ENCODE data around the gene TRIM45. TPM values are rescaled to one million over a fixed set of nuclear protein-coding genes. Genes with fewer than 3 reads are reported as not detected.

TRIM45 gene
- total and polyA plus RNA-seq, 4 donors = 6.8 to 16.7 (median 12.4) TPM

- H3K27ac ChIP-seq (ENCODE audit: low read depth, low read length) = no peak overlapping the region
- no peaks in the 10 kb centered on the region for H3K27me3 ChIP-seq (ENCODE audit: control insufficient read depth, insufficient read depth, low read length)
- no peaks in the 10 kb centered on the region for H3K9me3 ChIP-seq (ENCODE audit: control insufficient read depth, insufficient read depth, low read length)
- H3K36me3 ChIP-seq (ENCODE audit: control insufficient read depth, insufficient read depth, low read length) = no peaks in the 10 kb centered on the region
- H3K4me3 ChIP-seq (ENCODE audit: low read depth, low read length) = no peak overlapping the region
- no peaks in the 10 kb centered on the region for H3K4me1 ChIP-seq (ENCODE audit: control insufficient read depth, insufficient read depth, low read length)
- DNase-seq (ENCODE audit: low read depth in 4 of 6, low spot score in 6 of 6) = peak in 1 of 6 donors; percentile 20
- no CpG with 5 or more reads among the region's 3 CpGs for WGBS (ENCODE audit: insufficient coverage)
Measured at GRCh38 chr1:117137281-117137855, 15.8 kb upstream of the TRIM45 start.

DNA sequence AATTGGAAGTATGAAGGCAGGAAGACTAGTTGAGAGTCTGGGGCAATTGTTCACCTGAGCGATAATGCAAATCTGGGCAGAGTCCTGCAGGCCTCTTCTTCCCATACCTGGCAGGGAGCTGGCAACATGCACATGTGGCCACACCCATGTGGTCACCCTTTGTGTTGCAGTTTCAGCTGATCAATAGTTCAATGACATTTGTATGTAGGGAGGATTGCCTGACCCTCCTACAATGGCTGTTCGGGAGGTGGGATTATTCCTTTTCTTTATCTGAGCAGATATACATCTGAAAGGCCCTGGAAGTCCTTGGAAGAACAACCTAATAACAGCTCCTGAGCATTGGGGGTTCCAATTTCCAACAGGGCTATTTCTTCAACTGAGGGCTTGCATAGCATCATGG lies 15.2 kb upstream of the TRIM45 start:
- DNase-seq (ENCODE audit: low read depth in 4 of 6, low spot score in 6 of 6) = no peak
- H3K27me3 ChIP-seq (ENCODE audit: control insufficient read depth, insufficient read depth, low read length) = no peaks in the 10 kb centered on the region
- WGBS (ENCODE audit: insufficient coverage) = 53% methylated on average over 2 of the region's 2 CpGs
- H3K36me3 ChIP-seq (ENCODE audit: control insufficient read depth, insufficient read depth, low read length) = no peaks in the 10 kb centered on the region
- H3K27ac ChIP-seq (ENCODE audit: low read depth, low read length) = no peak overlapping the region
- no peak overlapping the region for H3K4me3 ChIP-seq (ENCODE audit: low read depth, low read length)
- no peaks in the 10 kb centered on the region for H3K9me3 ChIP-seq (ENCODE audit: control insufficient read depth, insufficient read depth, low read length)
- no peaks in the 10 kb centered on the region for H3K4me1 ChIP-seq (ENCODE audit: control insufficient read depth, insufficient read depth, low read length)

- Histone ChIP-seq H3K36me3 (ENCODE audit: control insufficient read depth, insufficient read depth, low read length) (no peaks in the 10 kb centered on the region), H3K4me3 (ENCODE audit: low read depth, low read length) (no peak overlapping the region), H3K27ac (ENCODE audit: low read depth, low read length) (no peak overlapping the region), H3K4me1 (ENCODE audit: control insufficient read depth, insufficient read depth, low read length) (no peaks in the 10 kb centered on the region), H3K9me3 (ENCODE audit: control insufficient read depth, insufficient read depth, low read length) (no peaks in the 10 kb centered on the region), H3K27me3 (ENCODE audit: control insufficient read depth, insufficient read depth, low read length) (no peaks in the 10 kb centered on the region)
- 33% methylated on average over 1 of the region's 2 CpGs for WGBS (ENCODE audit: insufficient coverage)
- DNase-seq (ENCODE audit: low read depth in 4 of 6, low spot score in 6 of 6) = no peak
Measured at GRCh38 chr1:117135329-117135728, 13.8 kb upstream of the TRIM45 start.

- no peak overlapping the region for H3K4me3 ChIP-seq (ENCODE audit: low read depth, low read length)
- H3K9me3 ChIP-seq (ENCODE audit: control insufficient read depth, insufficient read depth, low read length) = no peaks in the 10 kb centered on the region
- no peaks in the 10 kb centered on the region for H3K27me3 ChIP-seq (ENCODE audit: control insufficient read depth, insufficient read depth, low read length)
- DNase-seq (ENCODE audit: low read depth in 4 of 6, low spot score in 6 of 6) = no peak
- no peak overlapping the region for H3K27ac ChIP-seq (ENCODE audit: low read depth, low read length)
- no peaks in the 10 kb centered on the region for H3K36me3 ChIP-seq (ENCODE audit: control insufficient read depth, insufficient read depth, low read length)
- WGBS (ENCODE audit: insufficient coverage) = 67% methylated on average over 1 of the region's 4 CpGs
- H3K4me1 ChIP-seq (ENCODE audit: control insufficient read depth, insufficient read depth, low read length) = no peaks in the 10 kb centered on the region
Measured at GRCh38 chr1:117130526-117130925, 9.0 kb upstream of the TRIM45 start.

GRCh38 chr1:117128323-117129079 lies 7.0 kb upstream of the TRIM45 start:
- Histone ChIP-seq H3K27ac (ENCODE audit: low read depth, low read length) (no peak overlapping the region), H3K4me3 (ENCODE audit: low read depth, low read length) (no peak overlapping the region), H3K27me3 (ENCODE audit: control insufficient read depth, insufficient read depth, low read length) (no peaks in the 10 kb centered on the region), H3K36me3 (ENCODE audit: control insufficient read depth, insufficient read depth, low read length) (no peaks in the 10 kb centered on the region), H3K9me3 (ENCODE audit: control insufficient read depth, insufficient read depth, low read length) (no peaks in the 10 kb centered on the region), H3K4me1 (ENCODE audit: control insufficient read depth, insufficient read depth, low read length) (no peaks in the 10 kb centered on the region)
- WGBS (ENCODE audit: insufficient coverage) = 70% methylated on average over 1 of the region's 5 CpGs
- peak in 3 of 6 donors; percentile 47 to 91 (median 82) for DNase-seq (ENCODE audit: low read depth in 4 of 6, low spot score in 6 of 6)

DNA sequence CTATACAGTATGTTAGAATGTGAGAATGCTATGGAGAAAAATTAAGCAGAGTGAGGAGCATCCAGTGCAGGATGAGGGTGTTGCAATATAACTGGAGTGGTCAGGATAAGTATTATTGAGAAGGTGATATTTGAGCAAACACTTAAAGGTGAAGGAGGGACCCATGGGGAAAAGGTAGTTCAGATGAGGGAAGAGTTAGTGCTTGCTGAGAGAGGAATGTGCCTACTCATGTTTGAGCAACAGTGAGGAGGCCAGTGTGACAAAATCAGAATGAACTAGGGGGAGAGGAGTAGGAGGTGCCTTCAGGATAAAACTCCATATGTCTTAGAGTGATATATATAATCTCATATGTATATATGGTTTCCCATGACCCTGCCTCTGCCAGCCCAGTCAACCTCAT lies 6.2 kb upstream of the TRIM45 start:
- no peak overlapping the region for H3K27ac ChIP-seq (ENCODE audit: low read depth, low read length)
- H3K4me1 ChIP-seq (ENCODE audit: control insufficient read depth, insufficient read depth, low read length) = no peaks in the 10 kb centered on the region
- no peaks in the 10 kb centered on the region for H3K36me3 ChIP-seq (ENCODE audit: control insufficient read depth, insufficient read depth, low read length)
- no peak overlapping the region for H3K4me3 ChIP-seq (ENCODE audit: low read depth, low read length)
- no peaks in the 10 kb centered on the region for H3K27me3 ChIP-seq (ENCODE audit: control insufficient read depth, insufficient read depth, low read length)
- no peaks in the 10 kb centered on the region for H3K9me3 ChIP-seq (ENCODE audit: control insufficient read depth, insufficient read depth, low read length)
- DNase-seq (ENCODE audit: low read depth in 4 of 6, low spot score in 6 of 6) = no peak

GRCh38 chr1:117124661-117125060 lies 3.1 kb upstream of the TRIM45 start:
- Histone ChIP-seq H3K27me3 (ENCODE audit: control insufficient read depth, insufficient read depth, low read length) (no peaks in the 10 kb centered on the region), H3K36me3 (ENCODE audit: control insufficient read depth, insufficient read depth, low read length) (no peaks in the 10 kb centered on the region), H3K4me3 (ENCODE audit: low read depth, low read length) (no peak overlapping the region), H3K9me3 (ENCODE audit: control insufficient read depth, insufficient read depth, low read length) (no peaks in the 10 kb centered on the region), H3K4me1 (ENCODE audit: control insufficient read depth, insufficient read depth, low read length) (peaks cover 16% of the 10 kb centered on the region), H3K27ac (ENCODE audit: low read depth, low read length) (no peak overlapping the region)
- no peak for DNase-seq (ENCODE audit: low read depth in 4 of 6, low spot score in 6 of 6)
- WGBS (ENCODE audit: insufficient coverage) = 83% methylated on average over 1 of the region's 1 CpG

DNA sequence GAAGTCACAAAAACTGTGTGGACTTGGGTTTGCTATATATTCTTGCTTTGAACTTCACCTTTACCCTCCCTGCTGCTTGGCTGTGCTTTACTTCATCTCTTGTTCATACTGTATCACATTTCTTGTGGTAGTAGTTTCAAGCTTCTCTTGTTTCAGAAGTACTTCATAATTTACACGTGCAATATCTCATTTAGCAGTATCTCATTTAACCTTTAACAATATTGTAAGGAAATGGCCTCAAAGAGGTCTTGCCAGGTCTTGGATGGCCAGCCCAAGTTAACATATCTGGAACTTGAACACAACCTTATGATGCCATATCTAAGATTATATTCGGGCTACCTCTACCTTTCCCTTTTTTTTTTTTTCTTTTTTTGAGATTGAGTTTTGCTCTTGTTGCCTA lies 1.7 kb upstream of the TRIM45 start:
- WGBS (ENCODE audit: insufficient coverage) = no CpG with 5 or more reads among the region's 2 CpGs
- H3K27me3 ChIP-seq (ENCODE audit: control insufficient read depth, insufficient read depth, low read length) = no peaks in the 10 kb centered on the region
- DNase-seq (ENCODE audit: low read depth in 4 of 6, low spot score in 6 of 6) = no peak

GRCh38 chr1:117122330-117123025 lies 929 bp upstream of the TRIM45 start:
- peaks cover 23% of the 10 kb centered on the region for H3K4me1 ChIP-seq (ENCODE audit: control insufficient read depth, insufficient read depth, low read length)
- peaks cover 5% of the 10 kb centered on the region for H3K36me3 ChIP-seq (ENCODE audit: control insufficient read depth, insufficient read depth, low read length)
- no peak for DNase-seq (ENCODE audit: low read depth in 4 of 6, low spot score in 6 of 6)
- no peaks in the 10 kb centered on the region for H3K9me3 ChIP-seq (ENCODE audit: control insufficient read depth, insufficient read depth, low read length)
- WGBS (ENCODE audit: insufficient coverage) = 9% methylated on average over 26 of the region's 32 CpGs
- peak overlapping the region; percentile 89 for H3K4me3 ChIP-seq (ENCODE audit: low read depth, low read length)
- no peaks in the 10 kb centered on the region for H3K27me3 ChIP-seq (ENCODE audit: control insufficient read depth, insufficient read depth, low read length)
- H3K27ac ChIP-seq (ENCODE audit: low read depth, low read length) = peak overlapping the region; percentile 97

More for the DNA sequence above, 1.7 kb upstream of the TRIM45 start:
- H3K27ac ChIP-seq (ENCODE audit: low read depth, low read length) = no peak overlapping the region
- no peaks in the 10 kb centered on the region for H3K9me3 ChIP-seq (ENCODE audit: control insufficient read depth, insufficient read depth, low read length)
- H3K4me3 ChIP-seq (ENCODE audit: low read depth, low read length) = no peak overlapping the region
- peaks cover 3% of the 10 kb centered on the region for H3K36me3 ChIP-seq (ENCODE audit: control insufficient read depth, insufficient read depth, low read length)
- H3K4me1 ChIP-seq (ENCODE audit: control insufficient read depth, insufficient read depth, low read length) = peaks cover 19% of the 10 kb centered on the region
